Muscle layer of colon (tissue), 2 donors: ENCODE data around the gene TBCEL.

Experiments
- H3K27ac ChIP-seq: one replicate; pipeline ENCODE4 v1.7.0; 2013; ENCODE audit warnings: low read depth, mild to moderate bottlenecking, low read length, moderate library complexity
- H3K27me3 ChIP-seq, 2 donors: one replicate each; pipeline ENCODE4 v1.7.0; 2013; ENCODE audit warnings: low read length in 2 of 2, mild to moderate bottlenecking in 2 of 2; ENCODE audit not compliant: insufficient read depth in 2 of 2, control insufficient read depth in 1 of 2
- H3K36me3 ChIP-seq: one replicate; pipeline ENCODE4 v1.7.0; 2013; ENCODE audit warnings: mild to moderate bottlenecking, low read length; ENCODE audit not compliant: insufficient read depth
- H3K4me1 ChIP-seq: one replicate; pipeline ENCODE4 v1.7.0; 2013; ENCODE audit warnings: mild to moderate bottlenecking, low read length; ENCODE audit not compliant: insufficient read depth
- H3K4me3 ChIP-seq, 2 donors: one replicate each; pipeline ENCODE4 v1.7.0; 2013; ENCODE audit warnings: low read length in 2 of 2, low read depth in 1 of 2, mild to moderate bottlenecking in 1 of 2, moderate library complexity in 1 of 2
- H3K9ac ChIP-seq: one replicate; pipeline ENCODE4 v1.7.0; 2013; ENCODE audit warnings: low read length
- H3K9me3 ChIP-seq: one replicate; pipeline ENCODE4 v1.7.0; 2013; ENCODE audit warnings: mild to moderate bottlenecking, low read length
- donor health status: abdominal sarcoma.
- donor health status: Adenocarcinoma of cecum.

Gene TBCEL

GRCh38 chr11:121067962-121068647, 44.2 kb downstream of the TBCEL start:
- Histone ChIP-seq H3K36me3 (peaks cover 18% of the 10 kb centered on the region), H3K9ac (no peak overlapping the region), H3K27ac (no peak overlapping the region), H3K27me3 (no peaks in the 10 kb centered on the region), H3K9me3 (no peaks in the 10 kb centered on the region), H3K4me1 (peaks cover 5% of the 10 kb centered on the region), H3K4me3 (no peak overlapping the region)

DNA sequence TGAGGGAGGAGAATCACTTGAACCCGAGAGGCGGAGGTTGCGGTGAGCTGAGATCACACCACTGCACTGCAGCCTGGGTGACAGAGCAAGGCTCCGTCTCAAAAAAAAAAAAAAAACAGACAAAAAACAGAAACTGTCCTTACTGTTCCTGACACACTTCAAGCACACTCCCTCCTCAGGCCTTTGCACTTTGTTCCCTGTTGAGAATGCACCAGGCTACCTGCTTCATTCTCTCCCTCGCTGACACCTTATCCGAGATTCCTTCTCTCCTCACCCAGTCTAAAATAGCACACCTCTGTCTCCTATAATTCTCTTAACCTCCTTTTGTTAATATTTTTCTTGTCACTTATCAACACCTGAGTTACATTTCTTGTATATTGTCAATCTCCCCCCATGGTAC, 44.9 kb downstream of the TBCEL start:
- H3K27ac ChIP-seq = no peak overlapping the region
- H3K4me1 ChIP-seq = peaks cover 5% of the 10 kb centered on the region
- no peaks in the 10 kb centered on the region for H3K9me3 ChIP-seq
- no peak overlapping the region for H3K4me3 ChIP-seq
- H3K27me3 ChIP-seq = no peaks in the 10 kb centered on the region
- no peak overlapping the region for H3K9ac ChIP-seq
- peaks cover 18% of the 10 kb centered on the region for H3K36me3 ChIP-seq

DNA sequence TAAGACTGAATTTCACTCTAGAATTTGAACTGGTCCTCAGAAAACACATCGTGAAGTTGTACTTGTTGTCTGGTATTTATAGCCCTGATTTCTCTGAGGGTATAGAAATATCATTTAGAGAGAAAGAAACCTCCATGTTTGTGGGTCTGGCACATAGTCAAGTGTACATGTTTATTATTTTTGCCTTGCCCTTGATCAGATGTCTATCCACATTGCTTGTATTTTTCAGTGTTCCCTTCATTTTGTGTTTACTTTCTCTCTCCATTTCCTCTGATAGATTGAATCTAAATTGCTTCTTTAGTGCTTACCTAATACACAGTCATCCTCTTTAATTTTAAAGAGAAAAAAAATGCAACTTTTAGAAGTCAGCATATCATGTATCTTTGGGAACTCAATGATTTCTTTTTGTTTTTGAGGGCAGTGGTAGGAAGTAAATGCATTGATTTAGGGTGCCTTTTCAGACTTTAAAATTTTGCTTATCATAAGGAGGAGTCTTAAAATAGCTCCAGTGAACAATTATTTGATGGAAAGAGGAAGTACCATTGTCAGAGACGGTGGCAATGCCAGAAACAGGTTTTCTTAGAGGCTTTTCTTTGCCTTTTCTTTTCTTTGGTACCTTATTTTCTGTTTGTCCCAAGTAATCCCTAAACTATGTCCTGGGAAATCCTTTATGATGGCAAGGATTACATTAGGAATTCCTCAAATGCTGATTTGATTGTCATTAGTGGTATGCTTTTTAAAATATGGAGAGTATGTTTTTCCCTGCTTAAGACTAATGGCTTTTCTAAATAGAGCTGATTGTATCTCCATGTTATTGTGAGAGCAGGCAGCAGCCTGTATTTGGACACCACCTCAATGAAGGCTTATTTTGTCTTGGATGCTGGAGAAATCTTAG, 47.3 kb downstream of the TBCEL start:
- Histone ChIP-seq H3K4me1 (peaks cover 5% of the 10 kb centered on the region), H3K9me3 (no peaks in the 10 kb centered on the region), H3K4me3 (no peak overlapping the region), H3K9ac (no peak overlapping the region), H3K27me3 (no peaks in the 10 kb centered on the region), H3K27ac (no peak overlapping the region), H3K36me3 (peaks cover 4% of the 10 kb centered on the region)

GRCh38 chr11:121071846-121072450, 48.0 kb downstream of the TBCEL start:
- H3K36me3 ChIP-seq = peaks cover 4% of the 10 kb centered on the region
- no peak overlapping the region for H3K4me3 ChIP-seq
- no peaks in the 10 kb centered on the region for H3K27me3 ChIP-seq
- no peak overlapping the region for H3K9ac ChIP-seq
- H3K9me3 ChIP-seq = no peaks in the 10 kb centered on the region
- no peak overlapping the region for H3K27ac ChIP-seq
- peaks cover 5% of the 10 kb centered on the region for H3K4me1 ChIP-seq

- Histone ChIP-seq H3K4me3 (no peak overlapping the region), H3K9ac (no peak overlapping the region), H3K4me1 (no peaks in the 10 kb centered on the region), H3K27me3 (no peaks in the 10 kb centered on the region), H3K27ac (no peak overlapping the region), H3K36me3 (peaks cover 4% of the 10 kb centered on the region), H3K9me3 (no peaks in the 10 kb centered on the region)
Observed at GRCh38 chr11:121081321-121081720, 57.4 kb downstream of the TBCEL start.

DNA sequence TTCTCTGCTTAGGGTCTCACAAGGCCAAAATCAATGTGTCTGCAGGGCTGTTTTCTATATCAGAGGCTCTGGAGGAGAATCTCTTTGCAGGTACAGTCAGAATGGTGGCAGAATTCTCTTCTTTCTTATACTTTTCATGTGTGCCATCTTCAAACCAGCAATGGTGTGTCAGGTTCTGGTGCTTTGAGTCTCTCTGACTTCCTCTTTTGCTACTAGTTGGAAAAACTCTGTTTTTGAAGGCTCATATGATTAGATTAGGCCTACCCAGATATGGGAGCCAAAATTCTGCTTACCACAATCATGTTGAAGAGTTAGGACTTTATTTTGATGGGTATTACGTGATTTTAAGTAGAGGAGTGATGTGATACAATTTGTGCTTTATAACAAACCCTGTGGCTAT, 58.3 kb downstream of the TBCEL start:
- H3K27me3 ChIP-seq = no peaks in the 10 kb centered on the region
- H3K9ac ChIP-seq = no peak overlapping the region
- no peak overlapping the region for H3K4me3 ChIP-seq
- no peak overlapping the region for H3K27ac ChIP-seq
- peaks cover 9% of the 10 kb centered on the region for H3K36me3 ChIP-seq
- no peaks in the 10 kb centered on the region for H3K4me1 ChIP-seq
- H3K9me3 ChIP-seq = no peaks in the 10 kb centered on the region

GRCh38 chr11:121082670-121083069, 58.8 kb downstream of the TBCEL start:
- Histone ChIP-seq H3K9ac (no peak overlapping the region), H3K36me3 (peaks cover 12% of the 10 kb centered on the region), H3K9me3 (no peaks in the 10 kb centered on the region), H3K4me1 (no peaks in the 10 kb centered on the region), H3K27me3 (no peaks in the 10 kb centered on the region), H3K4me3 (no peak overlapping the region), H3K27ac (no peak overlapping the region)

- H3K9ac ChIP-seq = no peak overlapping the region
- no peaks in the 10 kb centered on the region for H3K9me3 ChIP-seq
- no peaks in the 10 kb centered on the region for H3K27me3 ChIP-seq
- H3K36me3 ChIP-seq = peaks cover 12% of the 10 kb centered on the region
- H3K4me1 ChIP-seq = no peaks in the 10 kb centered on the region
- no peak overlapping the region for H3K4me3 ChIP-seq
- H3K27ac ChIP-seq = no peak overlapping the region
Observed at GRCh38 chr11:121086866-121087265, 63.0 kb downstream of the TBCEL start.

GRCh38 chr11:121089566-121089965, 65.7 kb downstream of the TBCEL start:
- Histone ChIP-seq H3K27me3 (no peaks in the 10 kb centered on the region), H3K9me3 (no peaks in the 10 kb centered on the region), H3K9ac (no peak overlapping the region), H3K4me1 (no peaks in the 10 kb centered on the region), H3K4me3 (no peak overlapping the region), H3K27ac (no peak overlapping the region), H3K36me3 (peaks cover 12% of the 10 kb centered on the region)

- no peak overlapping the region for H3K4me3 ChIP-seq
- H3K27ac ChIP-seq = no peak overlapping the region
- H3K9ac ChIP-seq = no peak overlapping the region
- no peaks in the 10 kb centered on the region for H3K27me3 ChIP-seq
- H3K4me1 ChIP-seq = no peaks in the 10 kb centered on the region
- H3K9me3 ChIP-seq = no peaks in the 10 kb centered on the region
- peaks cover 11% of the 10 kb centered on the region for H3K36me3 ChIP-seq
Observed at GRCh38 chr11:121090145-121090721, 66.3 kb downstream of the TBCEL start.

GRCh38 chr11:121091492-121092152, 67.7 kb downstream of the TBCEL start:
- Histone ChIP-seq H3K36me3 (peaks cover 7% of the 10 kb centered on the region), H3K27ac (no peak overlapping the region), H3K9ac (no peak overlapping the region), H3K4me1 (no peaks in the 10 kb centered on the region), H3K27me3 (no peaks in the 10 kb centered on the region), H3K4me3 (no peak overlapping the region), H3K9me3 (no peaks in the 10 kb centered on the region)
